GM20000 (cell line): ENCODE data around the gene BNC1.

Experiments
- DNase-seq: peaks from one replicate; pipeline ENCODE4 v3.0.0; 2012; ENCODE audit warnings: low spot score
- CTCF ChIP-seq: IDR thresholded peaks from 2 replicates; pipeline ENCODE4 v1.5.1; 2012; ENCODE audit warnings: mild to moderate bottlenecking, control low read depth; ENCODE audit errors: extremely low read depth, missing control alignments

The BNC1 gene

DNA sequence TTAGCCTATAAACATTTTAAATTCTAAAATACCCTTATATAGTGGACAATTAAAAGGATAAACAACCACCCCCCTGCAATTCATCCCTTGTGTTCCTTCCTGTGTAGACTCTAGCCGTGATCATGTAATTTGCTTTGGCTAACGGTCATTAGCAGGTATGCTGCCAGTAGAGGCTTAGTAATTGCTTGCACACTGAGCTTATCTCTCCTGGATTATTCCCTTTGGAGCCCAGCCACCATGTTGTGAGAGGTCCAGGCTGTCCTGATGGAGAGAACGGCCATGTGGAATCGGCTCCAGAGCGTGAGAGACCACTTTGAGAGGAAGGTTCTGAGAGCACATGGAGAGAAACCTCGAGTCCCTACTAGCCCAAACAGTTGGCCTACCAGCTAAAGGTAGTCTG, 11.0 kb upstream of the BNC1 start:
- TF ChIP-seq CTCF: no peak
- no peak for DNase-seq

DNA sequence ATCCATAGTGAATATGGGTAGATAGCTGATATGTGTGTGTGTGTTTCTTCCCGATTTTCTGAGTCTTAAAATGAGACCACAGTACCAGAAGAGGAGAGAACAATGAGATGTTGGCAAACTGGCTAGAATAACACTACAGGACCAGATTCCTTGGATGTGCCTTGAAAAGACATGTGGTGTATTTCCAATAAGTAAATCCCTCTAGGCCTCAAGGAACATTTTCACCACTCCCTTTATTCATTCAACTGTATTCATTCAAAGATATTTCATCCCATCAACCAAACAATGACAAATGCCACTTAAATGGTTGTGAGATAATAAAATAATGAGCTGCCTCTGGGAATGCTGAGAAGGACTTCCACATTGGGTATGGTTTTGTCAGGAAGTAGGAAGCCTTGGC, 8.7 kb upstream of the BNC1 start:
- no peak for DNase-seq
- no peak for TF ChIP-seq CTCF

- no peak for DNase-seq
- no peak for TF ChIP-seq CTCF
Observed at GRCh38 chr15:83292317-83292716, 7.9 kb upstream of the BNC1 start.

DNA sequence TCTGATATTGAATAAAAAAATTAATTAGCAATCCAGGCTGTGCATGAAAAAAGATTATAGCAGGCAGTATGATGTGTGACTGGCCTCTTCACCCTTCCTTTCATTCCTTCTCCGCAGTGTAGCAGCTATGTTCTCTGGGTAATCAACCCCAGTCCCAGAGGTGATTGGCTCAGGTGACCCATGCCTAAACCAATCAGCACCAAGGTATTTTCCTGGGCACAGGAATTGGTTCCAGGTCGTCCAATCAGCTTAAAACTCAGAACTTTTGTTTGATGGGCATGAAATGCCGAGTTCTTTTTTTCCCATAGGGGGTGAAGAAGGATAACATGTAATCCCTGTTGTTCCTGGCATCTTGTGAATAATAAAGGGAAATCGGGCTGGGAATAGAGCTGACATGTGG, 5.8 kb upstream of the BNC1 start:
- no peak for DNase-seq
- TF ChIP-seq CTCF: no peak

DNA sequence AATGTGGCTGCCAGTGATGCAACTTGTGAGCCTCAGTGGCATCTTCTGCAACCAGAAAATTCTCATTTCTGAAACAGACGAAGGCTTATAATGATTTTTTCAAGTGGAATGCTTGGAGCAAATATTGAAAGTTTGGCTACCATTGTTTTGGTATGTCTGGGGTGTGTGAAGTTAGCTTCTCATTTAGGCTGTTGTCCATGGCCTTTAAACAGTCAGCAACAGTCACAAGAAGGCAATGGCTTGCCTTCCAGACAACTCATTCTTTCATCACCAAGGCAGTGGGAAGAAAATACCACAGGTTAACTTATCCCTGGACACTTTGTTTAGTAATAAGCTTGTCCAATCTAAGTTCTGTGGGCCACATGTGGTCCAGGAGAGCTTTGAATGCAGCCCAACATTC, 4.7 kb upstream of the BNC1 start:
- TF ChIP-seq CTCF: no peak
- DNase-seq: no peak

DNA sequence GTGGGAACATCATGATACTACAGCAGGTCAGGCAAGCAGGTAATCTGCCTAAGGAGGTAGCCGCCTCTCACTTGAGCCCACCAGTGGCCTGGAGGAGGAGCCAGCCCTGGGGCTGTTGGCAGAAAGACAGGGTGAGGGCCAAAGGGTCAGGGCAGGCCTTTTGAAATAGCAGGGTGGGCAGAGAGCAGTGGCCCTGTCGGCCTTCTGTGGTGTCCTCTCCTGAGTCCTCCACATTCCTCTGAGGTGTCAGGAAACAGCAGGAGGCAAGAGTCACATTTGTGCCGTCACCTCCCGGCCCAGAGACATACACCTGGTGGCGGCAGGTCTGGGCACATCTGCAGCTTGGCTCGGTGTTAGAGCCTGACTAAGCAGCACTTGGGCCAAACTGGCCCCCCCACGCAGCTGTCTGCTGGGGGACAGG, 3.9 kb upstream of the BNC1 start:
- no peak for DNase-seq
- no peak for TF ChIP-seq CTCF

DNA sequence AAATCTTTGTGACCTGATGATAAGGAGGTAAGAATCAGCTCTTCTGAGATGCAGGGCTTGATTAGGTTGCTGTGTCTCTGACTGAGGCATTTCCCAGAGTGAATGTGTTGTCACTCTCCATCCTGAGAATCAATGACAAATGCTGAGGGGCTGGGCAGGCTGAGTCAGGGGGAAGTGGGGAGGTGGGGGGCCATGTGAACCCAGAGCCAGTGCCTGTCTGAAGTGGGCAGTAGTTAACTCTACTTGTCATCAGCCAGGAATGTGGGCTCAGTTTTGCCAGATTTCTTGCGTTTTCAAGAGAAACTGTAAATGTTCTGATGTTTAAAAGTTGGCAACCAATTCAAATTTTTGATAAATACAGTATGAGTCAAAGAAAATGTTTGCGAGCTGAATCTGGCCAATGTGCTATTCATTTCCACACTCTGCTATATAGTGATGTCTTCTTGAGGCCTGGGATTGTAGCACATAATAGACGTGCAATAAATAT, 3.1 kb upstream of the BNC1 start:
- DNase-seq: no peak
- no peak for TF ChIP-seq CTCF

DNA sequence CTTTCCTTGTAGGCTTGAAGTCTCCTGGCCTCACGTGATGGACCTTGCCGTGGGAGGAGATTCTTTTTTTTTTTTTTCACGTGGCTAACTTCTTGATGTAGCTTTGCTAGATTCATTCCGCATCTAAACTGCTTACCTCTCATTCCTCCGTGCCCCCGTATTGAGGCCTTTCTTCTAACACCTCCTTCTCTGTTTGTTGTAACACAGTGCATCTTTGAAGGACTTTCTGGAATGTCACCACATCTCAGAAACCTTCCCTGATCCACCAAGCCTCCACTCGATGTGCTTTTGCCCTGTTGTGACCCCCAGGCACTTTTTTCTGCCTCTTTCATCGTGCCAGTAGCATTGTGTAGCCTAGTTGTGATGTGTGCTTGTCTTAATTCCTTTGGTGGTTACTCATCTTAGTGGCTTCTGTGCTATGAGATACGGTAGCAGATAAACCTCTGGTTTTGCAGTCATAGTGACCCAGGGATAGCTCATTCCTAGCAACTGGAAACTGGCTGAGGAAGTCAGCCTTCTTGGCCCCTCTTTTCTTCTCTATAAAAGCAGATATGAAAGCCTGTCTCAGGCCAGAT, 1.6 kb upstream of the BNC1 start:
- no peak for DNase-seq
- no peak for TF ChIP-seq CTCF
